Gastroesophageal sphincter (tissue), 3 donors: ENCODE data around the gene LMF2.

Experiments
- EP300 ChIP-seq: sonication (generic); formaldehyde crosslinking; IDR thresholded peaks from one replicate; pipeline ENCODE4 v1.6.1; 2017; ENCODE audit warnings: antibody characterized with exemption, mild to moderate bottlenecking
- POLR2A ChIP-seq, 2 donors: fragments of 450-650 bp; IDR thresholded peaks; one replicate each; pipeline ENCODE4 v1.6.1; 2017; ENCODE audit warnings: antibody characterized with exemption in 2 of 2, mild to moderate bottlenecking in 2 of 2, moderate library complexity in 1 of 2
- POLR2AphosphoS5 ChIP-seq: sonication (generic); formaldehyde crosslinking; IDR thresholded peaks from one replicate; pipeline ENCODE4 v1.6.1; 2017; ENCODE audit warnings: antibody characterized with exemption
- TF ChIP-seq, protein P1 (sequence below), 4 experiments: fragments of 200-600 bp in 2 of 4; fragments of 450-650 bp in 2 of 4; sonication (generic) in 1 of 4; IDR thresholded peaks; one replicate each; pipeline ENCODE4 v1.5.1; 2017 to 2019; ENCODE audit warnings: antibody characterized with exemption in 4 of 4, mild to moderate bottlenecking in 2 of 4, moderate library complexity in 2 of 4

GRCh38 chr22:50524676-50525103, 17.2 kb upstream of the LMF2 start:
- TF ChIP-seq, protein P1, sequence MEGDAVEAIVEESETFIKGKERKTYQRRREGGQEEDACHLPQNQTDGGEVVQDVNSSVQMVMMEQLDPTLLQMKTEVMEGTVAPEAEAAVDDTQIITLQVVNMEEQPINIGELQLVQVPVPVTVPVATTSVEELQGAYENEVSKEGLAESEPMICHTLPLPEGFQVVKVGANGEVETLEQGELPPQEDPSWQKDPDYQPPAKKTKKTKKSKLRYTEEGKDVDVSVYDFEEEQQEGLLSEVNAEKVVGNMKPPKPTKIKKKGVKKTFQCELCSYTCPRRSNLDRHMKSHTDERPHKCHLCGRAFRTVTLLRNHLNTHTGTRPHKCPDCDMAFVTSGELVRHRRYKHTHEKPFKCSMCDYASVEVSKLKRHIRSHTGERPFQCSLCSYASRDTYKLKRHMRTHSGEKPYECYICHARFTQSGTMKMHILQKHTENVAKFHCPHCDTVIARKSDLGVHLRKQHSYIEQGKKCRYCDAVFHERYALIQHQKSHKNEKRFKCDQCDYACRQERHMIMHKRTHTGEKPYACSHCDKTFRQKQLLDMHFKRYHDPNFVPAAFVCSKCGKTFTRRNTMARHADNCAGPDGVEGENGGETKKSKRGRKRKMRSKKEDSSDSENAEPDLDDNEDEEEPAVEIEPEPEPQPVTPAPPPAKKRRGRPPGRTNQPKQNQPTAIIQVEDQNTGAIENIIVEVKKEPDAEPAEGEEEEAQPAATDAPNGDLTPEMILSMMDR (IDR thresholded peaks at IDR 0.05): no peak
- TF ChIP-seq EP300: no peak
- TF ChIP-seq POLR2AphosphoS5: no peak
- no peak for TF ChIP-seq POLR2A (IDR thresholded peaks at IDR 0.05)
